ENCODE measurements around the gene ST8SIA6. TPM values are rescaled to one million over a fixed set of nuclear protein-coding genes. Genes with fewer than 3 reads are reported as not detected.

Gene ST8SIA6
- total and polyA plus RNA-seq, 9 of the 15 experiments (the other 6 are each of a cell fraction or from before 2014, with no cell fraction given), result 0.69 to 6.7 (median 5.0) TPM

DNA sequence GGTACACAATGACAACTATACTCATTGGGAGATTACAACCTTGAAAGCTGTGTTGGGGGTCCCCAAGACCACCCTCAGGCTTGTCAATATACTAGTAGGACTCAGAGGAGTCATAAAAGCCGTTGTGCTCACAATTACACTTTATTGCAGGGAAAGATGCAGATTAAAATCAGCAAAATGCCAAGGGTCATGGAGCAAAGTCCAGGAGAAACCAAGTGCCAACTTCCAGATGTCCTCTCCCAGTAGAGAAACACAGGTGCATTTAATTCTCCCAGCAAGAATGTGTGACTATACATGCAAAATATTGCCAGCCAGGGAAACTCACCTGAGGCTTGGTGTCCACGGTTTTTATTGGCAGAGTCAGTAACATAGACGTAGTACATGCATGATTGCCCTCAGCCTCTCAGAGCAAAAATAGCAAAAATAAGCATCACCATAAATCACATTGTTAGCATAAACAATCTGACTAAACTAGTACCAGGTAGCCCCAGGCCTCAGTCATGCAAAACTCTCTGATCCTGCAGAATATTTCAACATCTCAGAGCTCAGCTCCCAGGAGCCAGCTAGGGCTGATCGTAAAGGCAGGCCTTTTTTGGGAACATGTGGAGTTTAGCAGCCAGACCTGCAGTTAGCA lies 175.7 kb downstream of the ST8SIA6 start:
- no peak for ATAC-seq
- no peaks in the 10 kb centered on the region for H4K20me1 ChIP-seq (replicated peaks; ENCODE audit: control insufficient read depth, insufficient read depth, low read length)
- H3K79me2 ChIP-seq (ENCODE audit: control insufficient read depth, insufficient read depth, low read length), result no peaks in the 10 kb centered on the region
- no peak overlapping the region for H3K4me3 ChIP-seq
- H3K27me3 ChIP-seq (ENCODE audit: control insufficient read depth in 2 of 2, insufficient read depth in 2 of 2, low read length in 2 of 2), result no peaks in the 10 kb centered on the region
- H3K9me3 ChIP-seq (replicated peaks; ENCODE audit: control insufficient read depth, insufficient read depth, low read depth, low read length), result peaks cover 1% of the 10 kb centered on the region
- POLR2A ChIA-PET, result no interaction called here
- H3K36me3 ChIP-seq (ENCODE audit: control insufficient read depth, insufficient read depth, low read length), result no peaks in the 10 kb centered on the region
- intact Hi-C loops (cut with micrococcal nuclease) (no loop called here), in situ Hi-C loops (cut with MboI) (loop anchor here (25.0 kb wide), 2 partner anchors 584 to 959 kb away; no protein-coding TSS in a partner anchor)
- WGBS (ENCODE audit: insufficient coverage, low coverage, missing lambda C conversion rate), result 14% methylated on average over 4 of the region's 4 CpGs
- H3K27ac ChIP-seq (ENCODE audit: extremely low read depth, low read depth, low read length), result no peak overlapping the region
- no TSS peak for BruUV-seq (replicated peaks)
- H3K4me1 ChIP-seq (replicated peaks in 1 of 2; ENCODE audit: control insufficient read depth in 2 of 2, insufficient read depth in 2 of 2, low read length in 2 of 2), result no peaks in the 10 kb centered on the region
- H3K9me1 ChIP-seq (ENCODE audit: control insufficient read depth, insufficient read depth, low read length), result no peaks in the 10 kb centered on the region
- CTCF ChIA-PET (ENCODE audit: low intra/inter-chr PET ratio), result no interaction called here
- no peak for FAIRE-seq
- no peak for DNase-seq (ENCODE audit: extremely low read depth in 1 of 4, low spot score in 3 of 4)
- no peak overlapping the region for H3K9ac ChIP-seq (ENCODE audit: insufficient read depth in 1 of 2, low read depth in 2 of 2, low read length in 2 of 2)
- H3K4me2 ChIP-seq (ENCODE audit: insufficient read depth, low read length), result no peak overlapping the region
- no peak overlapping the region for H2AFZ ChIP-seq (ENCODE audit: low read depth, low read length)
- TF ChIP-seq ZFPM2 (CRISPR knock-in tag; IDR thresholded peaks at IDR 0.05) (no peak), MAFK (IDR thresholded peaks at IDR 0.05; ENCODE audit: low read length) (no peak), ZNF436 (CRISPR knock-in tag; IDR thresholded peaks at IDR 0.05) (no peak), SMAD1 (IDR thresholded peaks at IDR 0.05; ENCODE audit: low read depth, low read length, partially characterized antibody) (no peak), SRSF1 (IDR thresholded peaks at IDR 0.05; ENCODE audit: low read depth, low read length) (no peak), ETV6 (IDR thresholded peaks at IDR 0.05; ENCODE audit: borderline replicate concordance in 1 of 2, low read depth in 2 of 2, low read length in 1 of 2) (no peak), ETV6 (CRISPR knock-in tag; IDR thresholded peaks at IDR 0.05; ENCODE audit: borderline replicate concordance) (no peak), ZNF217 (CRISPR knock-in tag; IDR thresholded peaks at IDR 0.05) (no peak)
- TF ChIP-seq, protein P1, sequence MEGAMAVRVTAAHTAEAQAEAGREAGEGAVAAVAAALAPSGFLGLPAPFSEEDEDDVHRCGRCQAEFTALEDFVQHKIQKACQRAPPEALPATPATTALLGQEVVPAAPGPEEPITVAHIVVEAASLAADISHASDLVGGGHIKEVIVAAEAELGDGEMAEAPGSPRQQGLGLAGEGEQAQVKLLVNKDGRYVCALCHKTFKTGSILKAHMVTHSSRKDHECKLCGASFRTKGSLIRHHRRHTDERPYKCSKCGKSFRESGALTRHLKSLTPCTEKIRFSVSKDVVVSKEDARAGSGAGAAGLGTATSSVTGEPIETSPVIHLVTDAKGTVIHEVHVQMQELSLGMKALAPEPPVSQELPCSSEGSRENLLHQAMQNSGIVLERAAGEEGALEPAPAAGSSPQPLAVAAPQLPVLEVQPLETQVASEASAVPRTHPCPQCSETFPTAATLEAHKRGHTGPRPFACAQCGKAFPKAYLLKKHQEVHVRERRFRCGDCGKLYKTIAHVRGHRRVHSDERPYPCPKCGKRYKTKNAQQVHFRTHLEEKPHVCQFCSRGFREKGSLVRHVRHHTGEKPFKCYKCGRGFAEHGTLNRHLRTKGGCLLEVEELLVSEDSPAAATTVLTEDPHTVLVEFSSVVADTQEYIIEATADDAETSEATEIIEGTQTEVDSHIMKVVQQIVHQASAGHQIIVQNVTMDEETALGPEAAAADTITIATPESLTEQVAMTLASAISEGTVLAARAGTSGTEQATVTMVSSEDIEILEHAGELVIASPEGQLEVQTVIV (CRISPR knock-in tag; IDR thresholded peaks at IDR 0.05; ENCODE audit: borderline replicate concordance), result no peak
- TF ChIP-seq, protein P2, sequence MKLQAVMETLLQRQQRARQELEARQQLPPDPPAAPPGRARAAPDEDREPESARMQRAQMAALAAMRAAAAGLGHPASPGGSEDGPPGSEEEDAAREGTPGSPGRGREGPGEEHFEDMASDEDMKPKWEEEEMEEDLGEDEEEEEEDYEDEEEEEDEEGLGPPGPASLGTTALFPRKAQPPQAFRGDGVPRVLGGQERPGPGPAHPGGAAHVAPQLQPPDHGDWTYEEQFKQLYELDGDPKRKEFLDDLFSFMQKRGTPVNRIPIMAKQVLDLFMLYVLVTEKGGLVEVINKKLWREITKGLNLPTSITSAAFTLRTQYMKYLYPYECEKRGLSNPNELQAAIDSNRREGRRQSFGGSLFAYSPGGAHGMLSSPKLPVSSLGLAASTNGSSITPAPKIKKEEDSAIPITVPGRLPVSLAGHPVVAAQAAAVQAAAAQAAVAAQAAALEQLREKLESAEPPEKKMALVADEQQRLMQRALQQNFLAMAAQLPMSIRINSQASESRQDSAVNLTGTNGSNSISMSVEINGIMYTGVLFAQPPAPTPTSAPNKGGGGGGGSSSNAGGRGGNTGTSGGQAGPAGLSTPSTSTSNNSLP (IDR thresholded peaks at IDR 0.05; ENCODE audit: borderline replicate concordance, low read depth, low read length), result no peak
- TF ChIP-seq, protein P3, sequence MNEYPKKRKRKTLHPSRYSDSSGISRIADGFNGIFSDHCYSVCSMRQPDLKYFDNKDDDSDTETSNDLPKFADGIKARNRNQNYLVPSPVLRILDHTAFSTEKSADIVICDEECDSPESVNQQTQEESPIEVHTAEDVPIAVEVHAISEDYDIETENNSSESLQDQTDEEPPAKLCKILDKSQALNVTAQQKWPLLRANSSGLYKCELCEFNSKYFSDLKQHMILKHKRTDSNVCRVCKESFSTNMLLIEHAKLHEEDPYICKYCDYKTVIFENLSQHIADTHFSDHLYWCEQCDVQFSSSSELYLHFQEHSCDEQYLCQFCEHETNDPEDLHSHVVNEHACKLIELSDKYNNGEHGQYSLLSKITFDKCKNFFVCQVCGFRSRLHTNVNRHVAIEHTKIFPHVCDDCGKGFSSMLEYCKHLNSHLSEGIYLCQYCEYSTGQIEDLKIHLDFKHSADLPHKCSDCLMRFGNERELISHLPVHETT (CRISPR knock-in tag; conservative IDR thresholded peaks at IDR 0.05 in 1 of 2, IDR thresholded peaks at IDR 0.05 in 1 of 2), result no peak
- TF ChIP-seq, protein P4, sequence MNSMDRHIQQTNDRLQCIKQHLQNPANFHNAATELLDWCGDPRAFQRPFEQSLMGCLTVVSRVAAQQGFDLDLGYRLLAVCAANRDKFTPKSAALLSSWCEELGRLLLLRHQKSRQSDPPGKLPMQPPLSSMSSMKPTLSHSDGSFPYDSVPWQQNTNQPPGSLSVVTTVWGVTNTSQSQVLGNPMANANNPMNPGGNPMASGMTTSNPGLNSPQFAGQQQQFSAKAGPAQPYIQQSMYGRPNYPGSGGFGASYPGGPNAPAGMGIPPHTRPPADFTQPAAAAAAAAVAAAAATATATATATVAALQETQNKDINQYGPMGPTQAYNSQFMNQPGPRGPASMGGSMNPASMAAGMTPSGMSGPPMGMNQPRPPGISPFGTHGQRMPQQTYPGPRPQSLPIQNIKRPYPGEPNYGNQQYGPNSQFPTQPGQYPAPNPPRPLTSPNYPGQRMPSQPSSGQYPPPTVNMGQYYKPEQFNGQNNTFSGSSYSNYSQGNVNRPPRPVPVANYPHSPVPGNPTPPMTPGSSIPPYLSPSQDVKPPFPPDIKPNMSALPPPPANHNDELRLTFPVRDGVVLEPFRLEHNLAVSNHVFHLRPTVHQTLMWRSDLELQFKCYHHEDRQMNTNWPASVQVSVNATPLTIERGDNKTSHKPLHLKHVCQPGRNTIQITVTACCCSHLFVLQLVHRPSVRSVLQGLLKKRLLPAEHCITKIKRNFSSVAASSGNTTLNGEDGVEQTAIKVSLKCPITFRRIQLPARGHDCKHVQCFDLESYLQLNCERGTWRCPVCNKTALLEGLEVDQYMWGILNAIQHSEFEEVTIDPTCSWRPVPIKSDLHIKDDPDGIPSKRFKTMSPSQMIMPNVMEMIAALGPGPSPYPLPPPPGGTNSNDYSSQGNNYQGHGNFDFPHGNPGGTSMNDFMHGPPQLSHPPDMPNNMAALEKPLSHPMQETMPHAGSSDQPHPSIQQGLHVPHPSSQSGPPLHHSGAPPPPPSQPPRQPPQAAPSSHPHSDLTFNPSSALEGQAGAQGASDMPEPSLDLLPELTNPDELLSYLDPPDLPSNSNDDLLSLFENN (IDR thresholded peaks at IDR 0.05; ENCODE audit: low read depth in 2 of 2, low read length in 2 of 2), result no peak

Measured in K562 (cell line).